ENCODE measurements around the gene DDR1.

GRCh38 chr6:30932665-30933365 is 48.5 kb downstream of the DDR1 start:
- TF ChIP-seq CTCF (IDR thresholded peaks at IDR 0.05), result no peak
- TF ChIP-seq EP300 (IDR thresholded peaks at IDR 0.05; ENCODE audit: low read depth), result no peak
